ENCODE measurements around the gene S1PR4.

Gene S1PR4

DNA sequence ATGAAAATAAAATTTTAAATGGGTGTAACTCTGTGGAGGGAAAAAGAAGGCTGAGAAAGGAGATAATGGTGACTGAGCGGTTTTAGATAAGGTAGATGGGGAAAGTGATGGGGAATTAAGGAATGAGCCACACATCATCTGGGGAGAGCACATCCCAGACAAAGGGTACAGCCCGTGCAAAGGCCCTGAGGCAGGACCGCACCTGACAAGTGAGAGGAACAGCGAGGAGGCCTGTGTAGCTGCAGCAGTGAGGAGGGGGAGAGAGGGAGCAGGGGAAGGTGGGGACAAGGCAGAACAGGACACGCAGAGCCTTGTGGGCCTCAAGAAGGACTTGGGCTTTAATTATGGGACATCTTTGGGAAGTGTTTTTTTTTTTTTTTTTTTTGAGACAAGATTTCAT, 44.1 kb downstream of the S1PR4 start:
- DNase-seq (ENCODE audit: low spot score) = no peak

DNA sequence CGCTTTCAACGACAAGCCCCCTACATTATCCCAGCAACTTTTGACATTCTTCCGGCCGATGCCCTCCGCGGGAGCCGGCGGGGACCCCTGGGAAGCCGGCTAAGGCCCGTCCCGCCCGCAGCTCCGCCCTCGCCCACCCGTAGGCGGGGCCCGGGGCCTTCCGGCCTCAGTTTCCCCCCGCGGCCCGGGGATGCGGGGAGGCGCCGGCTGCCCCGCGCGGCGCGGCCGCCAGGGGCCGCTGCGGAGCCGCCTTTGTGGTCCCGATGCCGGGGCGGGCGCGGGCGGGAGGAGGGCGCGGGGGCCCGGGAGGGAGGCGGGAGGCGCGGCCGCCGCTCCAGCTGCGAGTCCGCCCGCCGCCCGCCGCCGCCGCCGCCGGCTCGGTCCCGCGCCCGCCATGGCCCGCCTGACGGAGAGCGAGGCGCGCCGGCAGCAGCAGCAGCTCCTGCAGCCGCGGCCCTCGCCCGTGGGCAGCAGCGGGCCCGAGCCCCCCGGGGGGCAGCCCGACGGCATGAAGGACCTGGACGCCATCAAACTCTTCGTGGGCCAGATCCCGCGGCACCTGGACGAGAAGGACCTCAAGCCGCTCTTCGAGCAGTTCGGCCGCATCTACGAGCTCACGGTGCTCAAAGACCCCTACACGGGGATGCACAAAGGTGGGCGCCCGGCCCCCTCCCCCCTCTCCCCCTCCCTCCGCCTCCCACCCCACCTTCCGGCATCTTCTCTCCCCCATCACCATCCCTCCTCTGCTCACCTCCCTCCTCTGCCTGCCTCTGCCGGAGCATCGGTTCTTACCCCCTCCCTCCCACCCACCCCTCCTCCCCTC, 46.0 kb downstream of the S1PR4 start, which contains the start of gene CELF5:
TSS of gene CELF5 (plus strand) at position 316 of the 823 bp plus-strand sequence. CDS start at position 395, 79 bp downstream.
- DNase-seq (ENCODE audit: low spot score) = peak; percentile 96

DNA sequence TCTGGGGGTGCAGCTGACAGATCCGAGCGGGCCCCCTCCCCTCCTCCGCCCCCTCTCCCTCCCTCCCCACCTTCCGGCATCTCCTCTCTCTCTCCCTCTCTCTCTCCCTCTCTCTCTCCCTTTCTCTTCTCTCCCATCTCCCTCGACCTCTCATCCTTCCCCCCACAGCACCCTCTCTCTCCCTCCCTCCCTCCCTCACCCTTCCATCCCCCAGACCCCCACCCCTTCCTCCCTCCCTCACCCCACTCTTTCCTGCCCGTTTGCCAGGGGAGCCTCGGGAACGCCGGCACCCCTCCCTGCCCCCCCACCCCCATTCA, 46.6 kb downstream of the S1PR4 start:
- peak; percentile 48 for DNase-seq (ENCODE audit: low spot score)

DNA sequence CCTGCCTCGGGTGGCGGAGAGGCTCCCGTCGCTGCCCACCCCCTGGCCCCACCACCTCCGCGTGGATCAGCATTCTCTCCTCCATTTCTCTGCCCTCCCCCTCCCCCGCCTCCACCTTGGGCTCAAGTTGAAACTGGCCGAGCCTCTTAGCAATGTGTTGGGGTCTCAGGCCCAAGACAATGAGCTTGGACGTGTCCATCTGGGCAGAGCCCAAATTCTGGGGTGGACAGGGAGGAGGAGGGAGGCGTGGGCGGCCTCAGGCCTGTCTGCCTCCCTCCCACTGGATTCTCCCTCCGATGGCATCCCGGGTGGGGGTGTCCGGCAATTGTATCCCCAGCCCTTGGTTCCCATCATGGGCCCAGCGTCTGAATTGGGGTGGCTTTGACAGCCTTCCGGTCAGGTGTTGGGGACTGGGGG, 47.1 kb downstream of the S1PR4 start:
- peak; percentile 40 for DNase-seq (ENCODE audit: low spot score)

DNA sequence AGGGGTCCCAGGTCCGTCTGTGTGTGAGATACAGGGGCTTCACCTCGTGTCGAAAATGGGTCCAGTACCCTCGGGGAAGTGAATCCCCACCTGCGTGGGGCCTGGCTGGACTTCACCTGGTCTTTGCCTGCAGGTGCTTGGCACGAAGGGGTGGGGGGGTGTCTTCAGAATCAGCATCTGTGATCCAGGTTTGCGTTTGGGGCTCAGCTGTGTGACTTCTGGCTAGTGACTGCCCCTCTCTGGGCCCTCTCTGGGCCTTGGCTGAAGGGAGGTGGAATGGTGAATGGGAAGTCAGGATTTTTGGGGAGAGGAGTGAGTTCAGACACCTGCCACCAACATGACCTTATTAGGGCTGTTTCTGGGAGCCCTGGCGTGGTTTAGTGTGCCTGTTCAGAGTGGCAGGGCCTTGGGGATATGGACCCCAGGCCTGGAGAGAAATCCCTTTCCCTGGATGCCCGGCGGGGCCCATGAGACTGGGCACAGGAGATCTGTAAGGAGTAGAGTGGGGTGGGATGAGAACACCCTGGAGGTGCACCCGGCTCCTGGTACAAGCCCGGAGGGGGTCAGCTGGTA, 48.6 kb downstream of the S1PR4 start:
- DNase-seq (ENCODE audit: low spot score) = no peak

DNA sequence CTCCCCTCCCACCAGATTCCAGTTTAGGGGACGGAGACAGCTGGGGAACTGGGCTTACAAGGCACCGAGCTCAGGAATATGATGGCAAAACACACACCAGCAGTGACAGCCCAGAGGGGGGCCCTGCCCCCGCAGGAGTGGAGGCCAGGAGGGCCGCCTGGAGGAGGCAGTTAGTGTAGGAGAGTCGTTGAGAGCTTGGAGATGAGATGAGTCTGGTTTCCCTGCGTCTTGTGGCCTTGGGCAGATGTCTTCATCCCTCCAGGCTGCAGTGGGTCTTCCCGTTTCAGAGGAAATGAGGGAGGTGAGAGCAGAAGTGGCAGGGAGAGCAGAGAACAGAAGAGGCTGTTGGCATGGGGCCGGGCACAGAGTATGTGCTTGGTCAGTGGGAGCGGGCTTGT, 50.8 kb downstream of the S1PR4 start:
- DNase-seq (ENCODE audit: low spot score) = no peak

Data from iPS-NIHi11 (cell line).